GM19238 (cell line): Measurements from ENCODE around the gene RPL19.
A peak's percentile ranks its signal among the peaks of the same experiment; 100 is the strongest.

Source experiments
- DNase-seq: peaks from one replicate; pipeline ENCODE4 v3.0.0; 2011; ENCODE audit warnings: low spot score; ENCODE audit not compliant: insufficient read length

The RPL19 gene

GRCh38 chr17:39196808-39197291, 3.2 kb upstream of the RPL19 start:
- no peak for DNase-seq

- peak; percentile 78 for DNase-seq
Measured at GRCh38 chr17:39197380-39198185, 2.5 kb upstream of the RPL19 start, which contains the start of gene CACNB1. TSS of gene CACNB1 (minus strand) at chr17:39197669. CDS start at chr17:39197495, 174 bp downstream.

GRCh38 chr17:39198186-39198566, 1.9 kb upstream of the RPL19 start:
- DNase-seq = no peak

- peak; percentile 94 for DNase-seq
Measured at GRCh38 chr17:39199820-39200069, 338 bp upstream of the RPL19 start.

- no peak for DNase-seq
Measured at GRCh38 chr17:39200957-39201510, 951 bp downstream of the RPL19 start.

GRCh38 chr17:39204245-39204644, 4.2 kb downstream of the RPL19 start:
- DNase-seq = no peak

- DNase-seq = no peak
Measured at GRCh38 chr17:39205112-39205526, 5.0 kb downstream of the RPL19 start.

GRCh38 chr17:39208136-39208535, 8.1 kb downstream of the RPL19 start:
- DNase-seq = no peak

GRCh38 chr17:39208893-39209292, 8.8 kb downstream of the RPL19 start:
- DNase-seq = peak; percentile 72

GRCh38 chr17:39209317-39210092, 9.4 kb downstream of the RPL19 start:
- DNase-seq = no peak

- DNase-seq = no peak
Measured at GRCh38 chr17:39210093-39210434, 10.0 kb downstream of the RPL19 start.

- DNase-seq = no peak
Measured at GRCh38 chr17:39212195-39212810, 12.2 kb downstream of the RPL19 start.

GRCh38 chr17:39212841-39213480, 12.9 kb downstream of the RPL19 start:
- DNase-seq = no peak

GRCh38 chr17:39213852-39214251, 13.8 kb downstream of the RPL19 start:
- DNase-seq = no peak

- no peak for DNase-seq
Measured at GRCh38 chr17:39217734-39218369, 17.8 kb downstream of the RPL19 start.

- no peak for DNase-seq
Measured at GRCh38 chr17:39218906-39219305, 18.8 kb downstream of the RPL19 start.

- DNase-seq = no peak
Measured at GRCh38 chr17:39219647-39220154, 19.6 kb downstream of the RPL19 start.

- DNase-seq = no peak
Measured at GRCh38 chr17:39221572-39221971, 21.5 kb downstream of the RPL19 start.

- no peak for DNase-seq
Measured at GRCh38 chr17:39222151-39222550, 22.1 kb downstream of the RPL19 start.

GRCh38 chr17:39222866-39223834, 23.1 kb downstream of the RPL19 start:
- DNase-seq = no peak
